GM18861 (cell line): ENCODE results near the gene ZBTB17.

ENCODE experiments used
- ATAC-seq: cut with Tn5 transposase; IDR thresholded peaks from one replicate; pipeline ENCODE4 v1.9.1; 2021; ENCODE audit not compliant: unreplicated experiment

ZBTB17 gene

GRCh38 chr1:15961492-15961891 lies 14.4 kb downstream of the ZBTB17 start:
- ATAC-seq: no peak

DNA sequence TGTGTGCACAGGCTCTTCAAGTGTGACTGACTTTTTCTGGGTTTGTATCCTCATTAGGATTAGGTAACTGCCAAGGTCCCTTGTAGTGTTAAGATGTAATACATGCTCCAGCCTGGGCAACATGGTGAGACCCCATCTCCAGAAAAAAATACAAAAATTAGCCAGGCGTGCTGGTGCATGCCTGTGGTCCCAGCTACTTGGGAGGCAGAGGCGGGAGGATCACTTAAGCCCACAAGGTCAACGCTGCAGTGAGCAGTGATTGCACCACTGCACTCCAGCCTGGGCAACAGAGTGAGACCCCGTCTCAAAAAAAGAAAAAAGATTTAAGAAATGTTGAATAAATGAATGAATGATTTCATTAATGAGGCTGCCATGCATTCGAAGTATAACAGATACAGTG lies 15.1 kb downstream of the ZBTB17 start:
- ATAC-seq: no peak

DNA sequence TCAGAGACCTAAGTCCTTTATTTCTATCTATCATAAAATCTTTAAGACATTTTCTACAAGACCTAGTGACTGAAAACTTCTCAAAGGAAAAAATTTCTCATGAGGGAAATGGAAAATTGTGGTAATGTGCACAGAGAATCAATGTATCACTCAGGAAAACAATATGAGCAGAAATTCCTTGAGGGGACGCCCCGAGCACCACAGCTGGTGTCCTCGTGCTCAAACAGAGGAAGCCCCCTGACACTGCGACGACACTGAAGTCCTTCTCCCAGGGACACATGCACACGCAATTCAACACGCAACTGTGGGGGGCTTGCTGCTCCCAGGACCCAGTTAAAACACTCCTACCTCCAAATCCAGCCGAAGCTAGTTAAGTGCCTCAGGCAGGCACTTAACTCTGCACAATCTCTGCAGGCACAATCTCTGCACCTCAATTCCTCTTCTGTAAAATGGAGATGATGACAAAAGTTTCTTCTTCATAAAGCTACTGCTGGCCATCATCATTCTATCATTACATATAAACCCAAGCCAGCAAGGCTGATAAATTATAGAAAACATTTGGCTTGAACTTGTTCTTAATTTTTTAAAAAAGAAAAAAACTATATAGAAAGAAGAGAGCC lies 16.0 kb downstream of the ZBTB17 start:
- ATAC-seq: no peak

- no peak for ATAC-seq
Observed at GRCh38 chr1:15959424-15959823, 16.5 kb downstream of the ZBTB17 start.

- no peak for ATAC-seq
Observed at GRCh38 chr1:15958793-15959192, 17.1 kb downstream of the ZBTB17 start.

GRCh38 chr1:15958111-15958510 lies 17.8 kb downstream of the ZBTB17 start:
- ATAC-seq: no peak

DNA sequence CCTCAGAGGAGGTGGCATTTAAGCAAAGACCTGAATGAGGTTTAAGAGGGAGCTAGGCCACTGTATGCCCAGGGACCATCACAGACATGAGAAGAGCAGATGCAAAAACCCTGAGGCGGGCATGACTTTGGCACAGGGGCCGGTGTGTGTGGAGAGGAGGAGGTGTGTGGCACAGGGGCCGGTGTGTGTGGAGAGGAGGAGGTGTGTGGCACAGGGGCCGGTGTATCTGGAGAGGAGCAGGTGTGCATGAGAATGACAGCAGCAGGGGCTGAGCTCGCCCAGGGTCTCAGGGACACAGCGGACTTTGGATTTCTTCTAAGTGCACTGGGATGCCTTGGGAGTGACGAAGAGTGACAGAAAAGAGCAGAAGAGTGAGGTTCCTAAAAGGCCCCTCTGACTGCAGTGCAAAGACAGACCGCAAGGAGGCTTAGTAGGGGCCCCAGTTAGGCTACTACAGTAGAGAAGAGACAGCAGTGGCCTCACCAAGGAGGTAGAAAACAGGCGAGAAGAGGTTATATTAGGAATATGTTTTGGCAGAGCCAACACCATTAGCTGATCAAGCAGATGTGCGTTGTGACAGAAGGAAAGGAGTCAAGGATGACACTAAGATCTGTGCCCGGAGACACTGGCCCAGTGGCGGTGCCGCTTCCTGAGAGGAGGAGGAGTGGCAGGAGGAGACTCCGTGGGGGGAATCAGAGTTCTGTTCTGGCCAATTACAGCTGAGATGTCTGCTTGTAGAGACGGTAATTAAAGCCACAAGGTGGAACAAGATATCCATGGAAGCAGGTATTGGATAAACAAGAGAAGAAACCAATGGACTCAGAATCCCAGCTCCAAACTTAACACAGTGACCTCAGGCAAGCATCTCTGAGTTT lies 18.4 kb downstream of the ZBTB17 start:
- no peak for ATAC-seq

DNA sequence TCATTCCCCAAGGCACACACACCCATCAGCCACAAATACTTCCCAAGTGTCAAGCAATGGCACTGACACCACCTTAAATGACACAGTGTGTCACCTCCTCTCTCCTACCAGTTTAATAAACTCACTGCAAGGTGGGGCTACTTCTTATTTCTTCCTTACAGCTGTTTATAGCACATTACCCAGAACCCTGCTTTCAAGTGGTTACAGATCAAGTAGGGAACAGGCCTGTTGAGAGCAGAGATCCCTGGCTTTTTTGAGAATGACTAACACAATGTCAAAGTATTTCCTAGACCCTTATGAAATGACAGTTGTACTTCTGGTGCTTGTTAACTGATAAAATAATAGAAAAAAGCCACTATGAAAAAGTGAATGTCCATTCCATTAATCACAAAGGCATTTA lies 19.8 kb downstream of the ZBTB17 start:
- no peak for ATAC-seq

- ATAC-seq: no peak
Observed at GRCh38 chr1:15955552-15955951, 20.3 kb downstream of the ZBTB17 start.

DNA sequence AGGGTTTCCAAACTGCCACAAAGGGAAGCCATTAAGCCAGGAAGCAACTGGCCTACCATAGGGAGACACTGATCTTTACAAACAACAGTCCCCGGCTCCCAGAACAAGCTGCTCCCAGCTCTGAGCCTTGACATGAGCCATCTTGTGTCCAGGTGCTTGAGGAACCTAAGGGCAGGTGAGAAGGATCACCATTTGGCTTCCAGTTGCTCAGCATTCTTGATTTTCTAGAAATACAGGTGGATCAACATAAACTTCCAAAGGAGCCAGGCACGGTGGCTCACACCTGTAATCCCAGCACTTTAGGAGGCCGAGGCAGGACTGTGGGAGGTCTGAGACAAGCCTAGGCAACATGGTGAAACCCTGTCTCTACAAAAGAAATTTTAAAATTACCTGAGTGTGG lies 21.6 kb downstream of the ZBTB17 start:
- ATAC-seq: no peak

- ATAC-seq: no peak
Observed at GRCh38 chr1:15953791-15954241, 22.1 kb downstream of the ZBTB17 start.

GRCh38 chr1:15953294-15953771 lies 22.6 kb downstream of the ZBTB17 start:
- no peak for ATAC-seq

GRCh38 chr1:15952317-15953258 lies 23.3 kb downstream of the ZBTB17 start:
- no peak for ATAC-seq

DNA sequence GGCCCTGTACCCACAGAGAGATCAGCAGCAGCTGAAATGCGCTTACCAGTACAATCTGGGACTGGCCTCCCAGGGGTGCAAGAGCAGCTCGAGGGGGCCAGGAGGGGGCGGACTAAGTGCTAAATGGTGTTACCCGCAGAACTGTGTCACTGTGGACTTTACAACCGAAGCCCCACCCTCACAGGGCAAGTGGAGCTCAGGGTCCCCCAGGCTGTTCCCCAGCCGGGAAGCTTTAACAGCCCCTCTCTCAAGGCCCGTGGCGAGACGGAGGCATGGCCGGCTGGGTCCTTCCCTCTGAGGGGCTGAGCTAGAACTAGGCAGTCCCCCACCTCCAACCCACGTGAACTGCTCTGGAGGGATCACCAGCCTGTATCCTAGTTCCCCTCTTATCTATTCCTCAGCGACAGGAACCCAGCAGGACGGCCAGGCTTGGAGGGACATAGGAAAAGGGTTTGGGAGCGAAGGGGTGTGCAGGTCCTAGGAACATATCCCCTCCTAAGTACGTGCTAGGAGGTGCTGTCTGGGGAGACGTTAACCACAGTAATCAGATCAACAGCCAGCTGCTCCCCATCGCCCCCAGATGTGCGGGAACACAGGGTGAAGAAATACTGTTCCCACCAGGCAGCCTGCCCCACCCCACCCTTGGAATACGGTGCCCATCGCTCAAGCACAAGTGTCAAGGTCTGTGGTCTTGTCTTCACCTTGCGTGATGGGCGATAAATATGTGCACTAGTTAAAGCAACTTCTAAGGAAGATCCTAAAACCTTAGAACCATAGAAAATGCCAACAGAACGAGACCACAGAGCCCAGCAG lies 24.4 kb downstream of the ZBTB17 start:
- no peak for ATAC-seq

DNA sequence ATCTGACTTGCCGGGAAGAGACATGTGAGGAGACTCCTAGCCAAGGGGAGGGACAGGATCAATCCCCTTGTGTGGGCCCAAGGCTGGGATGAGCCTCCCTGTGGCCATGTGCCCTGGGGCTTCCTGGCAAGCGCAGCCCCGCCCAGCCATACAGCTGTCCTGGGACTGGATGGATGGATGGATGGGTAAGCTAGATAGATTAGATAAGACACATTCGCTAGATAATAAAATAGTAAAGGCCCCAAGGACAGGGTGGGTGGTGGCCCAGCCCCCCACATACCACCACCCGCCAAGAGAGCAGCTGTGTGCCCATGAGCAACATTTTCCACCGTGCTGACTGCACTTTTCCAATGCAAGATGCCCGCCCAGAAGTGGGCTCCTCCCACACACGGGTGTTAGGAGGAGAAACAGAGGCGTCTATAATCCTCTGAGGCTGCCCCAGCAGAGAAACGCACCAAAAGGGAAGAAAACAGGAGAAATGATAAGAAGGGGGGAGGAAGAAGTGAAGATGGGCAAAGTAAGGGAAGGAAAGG lies 25.1 kb downstream of the ZBTB17 start:
- ATAC-seq: no peak

DNA sequence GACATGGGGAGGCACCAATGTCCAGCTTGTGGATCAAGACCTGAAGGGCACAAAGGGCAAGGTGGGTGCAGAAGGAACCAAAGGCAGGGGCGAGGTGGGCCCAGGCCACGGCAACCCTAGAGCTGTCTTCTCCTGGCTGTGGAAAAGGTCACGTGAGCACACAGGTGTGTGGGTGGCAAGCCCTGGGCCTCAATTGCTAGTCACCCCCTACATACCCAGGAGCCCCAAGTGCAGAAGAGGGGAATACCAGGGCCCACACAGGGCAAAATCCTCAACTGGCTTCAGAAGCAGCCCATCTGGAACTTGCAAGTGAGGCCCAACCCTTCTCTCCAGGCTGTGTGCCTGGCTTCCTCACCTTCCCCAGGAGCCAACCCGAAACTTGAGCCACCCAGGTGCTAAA lies 25.6 kb downstream of the ZBTB17 start:
- no peak for ATAC-seq

- ATAC-seq: peak; percentile 68
Observed at GRCh38 chr1:15949453-15950245, 26.3 kb downstream of the ZBTB17 start.

- ATAC-seq: peak; percentile 1
Observed at GRCh38 chr1:15948595-15949452, 27.1 kb downstream of the ZBTB17 start.
